Neural cell (in vitro differentiated cells): ENCODE data around the gene PRDM1. TPM values are rescaled to one million over a fixed set of nuclear protein-coding genes. Genes with fewer than 3 reads are reported as not detected.

Source experiments
- H2AFZ ChIP-seq: fragments of 200-600, 300-800 bp; sonication (generic), shearing (Covaris generic); 2 replicates; pipeline ENCODE4 v1.6.0; 2014; ENCODE audit warnings: low read depth, mild to moderate bottlenecking, antibody characterized with exemption, low read length, moderate library complexity
- H3F3A ChIP-seq: fragments of 200-600 bp; shearing (Covaris generic); 2 replicates; pipeline ENCODE4 v1.6.1; 2016; ENCODE audit warnings: mild to moderate bottlenecking, moderate library complexity, mixed read lengths, antibody characterized with exemption, low read length; ENCODE audit not compliant: insufficient read depth, poor library complexity, severe bottlenecking
- H3K27ac ChIP-seq: fragments of 200-600, 300-800 bp; sonication (generic), shearing (Covaris generic); 2 replicates; pipeline ENCODE4 v1.5.1; 2014; ENCODE audit warnings: mild to moderate bottlenecking, low read length, moderate library complexity
- H3K27me3 ChIP-seq: fragments of 300-800, 200-600 bp; sonication (generic), shearing (Covaris generic); 2 replicates; pipeline ENCODE4 v1.6.0; 2014; ENCODE audit warnings: mild to moderate bottlenecking, low read depth, low read length, moderate library complexity; ENCODE audit not compliant: insufficient read depth
- H3K36me3 ChIP-seq: fragments of 300-800, 200-600 bp; sonication (generic), shearing (Covaris generic); 2 replicates; pipeline ENCODE4 v1.5.1; 2014; ENCODE audit warnings: mild to moderate bottlenecking, antibody characterized with exemption, low read length, moderate library complexity; ENCODE audit not compliant: insufficient read depth
- H3K4me2 ChIP-seq: fragments of 300-800, 200-600 bp; sonication (generic), shearing (Covaris generic); 2 replicates; pipeline ENCODE4 v1.6.0; 2014; ENCODE audit warnings: mild to moderate bottlenecking, low read length
- H3K4me3 ChIP-seq: fragments of 300-800, 200-600 bp; sonication (generic), shearing (Covaris generic); 2 replicates; pipeline ENCODE4 v1.5.1; 2014; ENCODE audit warnings: mild to moderate bottlenecking, low read length, moderate library complexity
- H3K79me2 ChIP-seq: fragments of 200-600 bp; shearing (Covaris generic); replicated peaks from 2 replicates; pipeline ENCODE4 v1.6.0; 2014; ENCODE audit warnings: mild to moderate bottlenecking, low read length, moderate library complexity; ENCODE audit not compliant: insufficient read depth
- H3K9ac ChIP-seq: fragments of 300-800, 200-600 bp; sonication (generic), shearing (Covaris generic); 2 replicates; pipeline ENCODE4 v1.6.1; 2016; ENCODE audit warnings: mild to moderate bottlenecking, low read length, mixed read lengths
- H3K9me2 ChIP-seq: fragments of 200-600 bp; shearing (Covaris generic); 2 replicates; pipeline ENCODE4 v1.6.1; 2016; ENCODE audit warnings: mild to moderate bottlenecking, low read length, mixed read lengths; ENCODE audit not compliant: insufficient read depth
- H3K9me3 ChIP-seq: fragments of 200-600, 300-800 bp; sonication (generic), shearing (Covaris generic); 2 replicates; pipeline ENCODE4 v1.6.1; 2016; ENCODE audit warnings: mild to moderate bottlenecking, mixed run types, low read length, moderate library complexity, mixed read lengths
- H4K20me1 ChIP-seq: fragments of 200-600 bp; shearing (Covaris generic); 2 replicates; pipeline ENCODE4 v1.6.1; 2016; ENCODE audit warnings: mild to moderate bottlenecking, mixed run types; ENCODE audit not compliant: insufficient read depth
- CTCF ChIP-seq: fragments of 450-650 bp; IDR thresholded peaks from 2 replicates; pipeline ENCODE4 v1.5.1; 2014; ENCODE audit warnings: antibody characterized with exemption, mild to moderate bottlenecking, moderate library complexity; ENCODE audit not compliant: poor library complexity, severe bottlenecking
- EP300 ChIP-seq: fragments of 450-650 bp; conservative IDR thresholded peaks from 2 replicates; pipeline ENCODE4 v1.6.1; 2014; ENCODE audit warnings: antibody characterized with exemption, mild to moderate bottlenecking, moderate library complexity; ENCODE audit not compliant: poor library complexity, severe bottlenecking
- EZH2 ChIP-seq: fragments of 200-600, 300-800 bp; shearing (Covaris generic), sonication (generic); IDR thresholded peaks from 2 replicates; pipeline ENCODE4 v1.6.1; 2014; ENCODE audit warnings: antibody characterized with exemption, low read length, borderline replicate concordance, mild to moderate bottlenecking; ENCODE audit not compliant: insufficient read depth, poor library complexity, severe bottlenecking
- MXI1 ChIP-seq: fragments of 450-650 bp; conservative IDR thresholded peaks from 2 replicates; pipeline ENCODE4 v1.6.1; 2014; ENCODE audit warnings: antibody characterized with exemption, mild to moderate bottlenecking; ENCODE audit not compliant: poor library complexity, severe bottlenecking
- POLR2AphosphoS5 ChIP-seq: IDR thresholded peaks from 2 replicates; pipeline ENCODE4 v1.6.1; 2012
- RAD21 ChIP-seq: fragments of 450-650 bp; conservative IDR thresholded peaks from 2 replicates; pipeline ENCODE4 v1.6.1; 2014; ENCODE audit warnings: antibody characterized with exemption, mild to moderate bottlenecking, moderate library complexity
- REST ChIP-seq: IDR thresholded peaks from 2 replicates; pipeline ENCODE4 v1.6.1; 2012; ENCODE audit warnings: borderline replicate concordance
- SMC3 ChIP-seq: fragments of 450-650 bp; conservative IDR thresholded peaks from 2 replicates; pipeline ENCODE4 v1.6.1; 2014; ENCODE audit warnings: antibody characterized with exemption, mild to moderate bottlenecking, moderate library complexity; ENCODE audit not compliant: poor library complexity
- TAF1 ChIP-seq: IDR thresholded peaks from 2 replicates; pipeline ENCODE4 v1.6.1; 2012; ENCODE audit warnings: low read depth
- polyA plus RNA-seq: library from polyadenylated mRNA; depleted of rRNA; stranded (reverse); fragments of >200 nt; gene quantifications from 2 replicates; pipeline ENCODE4 v1.2.3, GENCODE V29; 2014

PRDM1 gene
- polyA plus RNA-seq, 1 donor from 2014 or later = 0.09 TPM

- no peaks in the 10 kb centered on the region for H3K36me3 ChIP-seq
- no peak overlapping the region for H3K4me2 ChIP-seq
- H3K9me2 ChIP-seq = no peaks in the 10 kb centered on the region
- H3K4me3 ChIP-seq = no peak overlapping the region
- no peaks in the 10 kb centered on the region for H4K20me1 ChIP-seq
- no peak for TF ChIP-seq SMC3
- no peak for TF ChIP-seq EZH2
- no peak overlapping the region for H3K9ac ChIP-seq
- no peaks in the 10 kb centered on the region for H3K79me2 ChIP-seq
- H2AFZ ChIP-seq = no peak overlapping the region
- H3F3A ChIP-seq = no peaks in the 10 kb centered on the region
- H3K27ac ChIP-seq = no peak overlapping the region
- H3K9me3 ChIP-seq = no peaks in the 10 kb centered on the region
- H3K27me3 ChIP-seq = no peaks in the 10 kb centered on the region
Measured at GRCh38 chr6:106154326-106154725, 68.2 kb downstream of the PRDM1 start.

GRCh38 chr6:106155219-106155830 lies 69.2 kb downstream of the PRDM1 start:
- TF ChIP-seq MXI1 = no peak
- TF ChIP-seq CTCF = no peak
- no peak for TF ChIP-seq EP300
- TF ChIP-seq EZH2 = no peak
- no peak for TF ChIP-seq SMC3
- no peak for TF ChIP-seq POLR2AphosphoS5
- TF ChIP-seq RAD21 = no peak
- no peak for TF ChIP-seq TAF1
- no peak for TF ChIP-seq REST
- H3K4me3 ChIP-seq = no peak overlapping the region
- H3K9me3 ChIP-seq = no peaks in the 10 kb centered on the region
- H3K36me3 ChIP-seq = no peaks in the 10 kb centered on the region
- H3K27ac ChIP-seq = no peak overlapping the region
- H3K4me2 ChIP-seq = no peak overlapping the region
- no peaks in the 10 kb centered on the region for H4K20me1 ChIP-seq
- H3K9me2 ChIP-seq = no peaks in the 10 kb centered on the region
- H3K27me3 ChIP-seq = no peaks in the 10 kb centered on the region
- no peaks in the 10 kb centered on the region for H3F3A ChIP-seq
- no peak overlapping the region for H3K9ac ChIP-seq
- H2AFZ ChIP-seq = no peak overlapping the region
- no peaks in the 10 kb centered on the region for H3K79me2 ChIP-seq
